Upper lobe of right lung (tissue), 1 donor: ENCODE measurements around the gene KANSL1. TPM values are rescaled to one million over a fixed set of nuclear protein-coding genes. Genes with fewer than 3 reads are reported as not detected.
"Not testable (repeated sequence)": the region's sequence is repeated elsewhere in the genome, so short reads cannot be mapped to it uniquely, and the experiment has no call there.

Source experiments
- ATAC-seq: fragments of 200-7000 bp; cut with Tn5 transposase; one replicate; pipeline ENCODE4 v1.9.1; 2020; ENCODE audit warnings: mild to moderate bottlenecking, moderate library complexity
- DNase-seq: peaks from one replicate; pipeline ENCODE4 v3.0.0-alpha.2; 2020
- H3K27ac ChIP-seq: fragments of 200-600 bp; one replicate; pipeline ENCODE4 v1.8.0; 2022
- H3K27me3 ChIP-seq: fragments of 200-600 bp; one replicate; pipeline ENCODE4 v1.8.0; 2022; ENCODE audit warnings: mild to moderate bottlenecking
- H3K36me3 ChIP-seq: fragments of 200-600 bp; one replicate; pipeline ENCODE4 v1.8.0; 2022
- H3K4me1 ChIP-seq: fragments of 200-600 bp; one replicate; pipeline ENCODE4 v1.8.0; 2022
- H3K4me3 ChIP-seq: fragments of 200-600 bp; one replicate; pipeline ENCODE4 v1.8.0; 2022; ENCODE audit warnings: mild to moderate bottlenecking
- H3K9me3 ChIP-seq: fragments of 200-600 bp; one replicate; pipeline ENCODE4 v1.8.0; 2022
- CTCF ChIP-seq: fragments of 200-600 bp; IDR thresholded peaks from one replicate; pipeline ENCODE4 v1.8.0; 2022; ENCODE audit warnings: antibody characterized with exemption
- intact Hi-C: fragments of 100-400 bp; cut with DNase I; formaldehyde crosslinking; loops from one replicate; pipeline ENCODE4 v1.11.0; 2022
- total RNA-seq: library from RNA; stranded (reverse); fragmentation: NEBNext Ultra II Directional; extraction: Animal tissue kit (Norgen Biotek cat#: 25700); gene quantifications from one replicate; pipeline ENCODE4 v1.2.1, GENCODE V29; 2021
- donor health status: DM: no; HTN: yes; CAD: no; lungs with severe emphysema.

KANSL1 gene
- total RNA-seq, 1 donor from 2014 or later: 69.8 TPM

- peak; percentile 76 for ATAC-seq
- H3K4me1 ChIP-seq: peaks cover 66% of the 10 kb centered on the region
- H3K9me3 ChIP-seq, H3K27ac ChIP-seq, H3K36me3 ChIP-seq, DNase-seq, H3K27me3 ChIP-seq, H3K4me3 ChIP-seq, intact Hi-C loops: not testable (repeated sequence)
- TF ChIP-seq CTCF: peak; percentile 24
Observed at GRCh38 chr17:46186827-46187235, 6.4 kb downstream of the KANSL1 start.

GRCh38 chr17:46184696-46185095, 8.5 kb downstream of the KANSL1 start:
- H3K27me3 ChIP-seq: no peaks in the 10 kb centered on the region
- no peak overlapping the region for H3K27ac ChIP-seq
- H3K4me1 ChIP-seq: peaks cover 61% of the 10 kb centered on the region
- no peak for TF ChIP-seq CTCF
- intact Hi-C loops: no loop called here
- H3K36me3 ChIP-seq: no peaks in the 10 kb centered on the region
- H3K9me3 ChIP-seq: no peaks in the 10 kb centered on the region
- no peak overlapping the region for H3K4me3 ChIP-seq
- DNase-seq (no peak), ATAC-seq (no peak)

GRCh38 chr17:46183383-46183782, 9.8 kb downstream of the KANSL1 start:
- H3K36me3 ChIP-seq, ATAC-seq, intact Hi-C loops, H3K27ac ChIP-seq, H3K9me3 ChIP-seq, H3K27me3 ChIP-seq, DNase-seq, H3K4me3 ChIP-seq: not testable (repeated sequence)
- H3K4me1 ChIP-seq: peaks cover 58% of the 10 kb centered on the region

- no peak for DNase-seq
- Histone ChIP-seq H3K9me3 (no peaks in the 10 kb centered on the region), H3K4me1 (peaks cover 58% of the 10 kb centered on the region), H3K27me3 (no peaks in the 10 kb centered on the region), H3K27ac (no peak overlapping the region), H3K4me3 (no peak overlapping the region), H3K36me3 (no peaks in the 10 kb centered on the region)
- TF ChIP-seq CTCF: no peak
- intact Hi-C loops: no loop called here
- ATAC-seq: no peak
Observed at GRCh38 chr17:46182961-46183360, 10.3 kb downstream of the KANSL1 start.

- intact Hi-C loops: no loop called here
- H3K4me1 ChIP-seq: peaks cover 56% of the 10 kb centered on the region
- no peaks in the 10 kb centered on the region for H3K9me3 ChIP-seq
Observed at GRCh38 chr17:46181940-46182339, 11.3 kb downstream of the KANSL1 start.

GRCh38 chr17:46181316-46181715, 11.9 kb downstream of the KANSL1 start:
- H3K36me3 ChIP-seq, H3K27me3 ChIP-seq, DNase-seq, H3K9me3 ChIP-seq, ATAC-seq, H3K4me3 ChIP-seq, H3K27ac ChIP-seq, intact Hi-C loops: not testable (repeated sequence)
- peaks cover 54% of the 10 kb centered on the region for H3K4me1 ChIP-seq

More at GRCh38 chr17:46181940-46182339, 11.3 kb downstream of the KANSL1 start:
- no peak for ATAC-seq
- TF ChIP-seq CTCF: no peak
- H3K4me3 ChIP-seq: no peak overlapping the region
- no peaks in the 10 kb centered on the region for H3K36me3 ChIP-seq
- no peak overlapping the region for H3K27ac ChIP-seq
- no peak for DNase-seq
- no peaks in the 10 kb centered on the region for H3K27me3 ChIP-seq

- no peak overlapping the region for H3K27ac ChIP-seq
- intact Hi-C loops: no loop called here
- no peak overlapping the region for H3K4me3 ChIP-seq
- DNase-seq: no peak
- no peak for TF ChIP-seq CTCF
- no peaks in the 10 kb centered on the region for H3K36me3 ChIP-seq
- ATAC-seq: no peak
- peaks cover 53% of the 10 kb centered on the region for H3K4me1 ChIP-seq
- no peaks in the 10 kb centered on the region for H3K9me3 ChIP-seq
- no peaks in the 10 kb centered on the region for H3K27me3 ChIP-seq
Observed at GRCh38 chr17:46180892-46181274, 12.3 kb downstream of the KANSL1 start.

- DNase-seq, H3K4me3 ChIP-seq, H3K36me3 ChIP-seq, intact Hi-C loops, H3K27ac ChIP-seq, ATAC-seq, H3K9me3 ChIP-seq, H3K27me3 ChIP-seq: not testable (repeated sequence)
- H3K4me1 ChIP-seq: peaks cover 57% of the 10 kb centered on the region
Observed at GRCh38 chr17:46180185-46180891, 12.9 kb downstream of the KANSL1 start.
